ENCODE data around the gene PLVAP.

The PLVAP gene

GRCh38 chr19:17321655-17322489, 55.3 kb downstream of the PLVAP start:
- no peak for DNase-seq (ENCODE audit: low spot score)

- DNase-seq (ENCODE audit: low spot score): no peak
These were observed 56.7 kb downstream of the PLVAP start for GRCh38 chr19:17320435-17320834.

- DNase-seq (ENCODE audit: low spot score): no peak
These were observed 57.5 kb downstream of the PLVAP start for GRCh38 chr19:17319473-17320238.

GRCh38 chr19:17318966-17319365, 58.2 kb downstream of the PLVAP start:
- no peak for DNase-seq (ENCODE audit: low spot score)

GRCh38 chr19:17314007-17314593, 63.0 kb downstream of the PLVAP start:
- DNase-seq (ENCODE audit: low spot score): no peak

GRCh38 chr19:17312189-17313113, 64.7 kb downstream of the PLVAP start:
- no peak for DNase-seq (ENCODE audit: low spot score)

GRCh38 chr19:17311455-17312188, 65.5 kb downstream of the PLVAP start:
- no peak for DNase-seq (ENCODE audit: low spot score)

GRCh38 chr19:17309965-17310461, 67.1 kb downstream of the PLVAP start:
- no peak for DNase-seq (ENCODE audit: low spot score)

GRCh38 chr19:17309198-17309964, 67.8 kb downstream of the PLVAP start, which contains the start of gene DDA1:
DDA1 (plus strand) TSS chr19:17309563; CDS start chr19:17309655, 92 bp downstream.
- peak; percentile 99 for DNase-seq (ENCODE audit: low spot score)

GRCh38 chr19:17307876-17308377, 69.2 kb downstream of the PLVAP start:
- no peak for DNase-seq (ENCODE audit: low spot score)

- no peak for DNase-seq (ENCODE audit: low spot score)
These were observed 70.8 kb downstream of the PLVAP start for GRCh38 chr19:17306285-17306714.

- DNase-seq (ENCODE audit: low spot score): peak; percentile 91
These were observed 71.4 kb downstream of the PLVAP start, which contains the start of gene MRPL34 for GRCh38 chr19:17305517-17306284. MRPL34 (plus strand) TSS chr19:17305872; CDS start chr19:17305893, 21 bp downstream.

GRCh38 chr19:17305216-17305516, 72.0 kb downstream of the PLVAP start:
- DNase-seq (ENCODE audit: low spot score): no peak

- DNase-seq (ENCODE audit: low spot score): no peak
These were observed 72.5 kb downstream of the PLVAP start for GRCh38 chr19:17304386-17305215.

GRCh38 chr19:17303940-17304267, 73.2 kb downstream of the PLVAP start:
- no peak for DNase-seq (ENCODE audit: low spot score)

- DNase-seq (ENCODE audit: low spot score): peak; percentile 94
These were observed 73.8 kb downstream of the PLVAP start, which contains the start of gene ABHD8 for GRCh38 chr19:17303167-17303939. ABHD8 (minus strand) TSS chr19:17303425; CDS start chr19:17301616, 1,809 bp downstream.

Data from germinal center (tissue), 1 donor.